DOHH2 (cell line): ENCODE measurements around the gene CAMKMT.

ENCODE experiments used
- H3F3A ChIP-seq: fragments of 200-600 bp; sonication (generic), shearing (Covaris generic); 2 replicates; pipeline ENCODE4 v1.6.0; 2016; ENCODE audit warnings: antibody characterized with exemption, mild to moderate bottlenecking; ENCODE audit not compliant: control insufficient read depth, insufficient read depth
- H3K27ac ChIP-seq: fragments of 200-600 bp; sonication (generic); 2 replicates; pipeline ENCODE4 v1.5.1; 2014; ENCODE audit warnings: low read depth, mild to moderate bottlenecking, low read length, moderate library complexity
- H3K27me3 ChIP-seq: fragments of 200-600 bp; sonication (generic); 2 replicates; pipeline ENCODE4 v1.6.1; 2014; ENCODE audit warnings: mild to moderate bottlenecking, low read length, mixed read lengths; ENCODE audit not compliant: control insufficient read depth
- H3K36me3 ChIP-seq: fragments of 200-600 bp; sonication (generic); 2 replicates; pipeline ENCODE4 v1.6.1; 2014; ENCODE audit warnings: mild to moderate bottlenecking, low read length, moderate library complexity, mixed read lengths; ENCODE audit not compliant: control insufficient read depth
- H3K4me1 ChIP-seq: fragments of 200-600 bp; sonication (generic); 2 replicates; pipeline ENCODE4 v1.6.1; 2014; ENCODE audit warnings: mild to moderate bottlenecking, low read length, mixed read lengths; ENCODE audit not compliant: control insufficient read depth
- H3K4me2 ChIP-seq: fragments of 200-600 bp; sonication (generic); 2 replicates; pipeline ENCODE4 v1.6.0; 2014; ENCODE audit warnings: mild to moderate bottlenecking, low read length, moderate library complexity
- H3K4me3 ChIP-seq: fragments of 200-600 bp; sonication (generic); 2 replicates; pipeline ENCODE4 v1.5.1; 2014; ENCODE audit warnings: mild to moderate bottlenecking, low read length, mixed read lengths
- H3K79me2 ChIP-seq: fragments of 200-600 bp; sonication (generic); 2 replicates; pipeline ENCODE4 v1.6.1; 2014; ENCODE audit warnings: mild to moderate bottlenecking, low read length, mixed read lengths; ENCODE audit not compliant: control insufficient read depth
- H3K9me2 ChIP-seq: fragments of 200-600 bp; sonication (generic); replicated peaks from 2 replicates; pipeline ENCODE4 v1.6.1; 2014; ENCODE audit warnings: mild to moderate bottlenecking, low read length, mixed read lengths; ENCODE audit not compliant: control insufficient read depth
- H3K9me3 ChIP-seq: fragments of 200-600 bp; sonication (generic); 2 replicates; pipeline ENCODE4 v1.6.1; 2014; ENCODE audit warnings: antibody characterized with exemption, low read length, mixed read lengths; ENCODE audit not compliant: control insufficient read depth, insufficient read depth
- H4K20me1 ChIP-seq: fragments of 200-600 bp; sonication (generic); 2 replicates; pipeline ENCODE4 v1.6.0; 2014; ENCODE audit warnings: low read depth, mild to moderate bottlenecking, antibody characterized with exemption, low read length, moderate library complexity; ENCODE audit not compliant: control insufficient read depth, insufficient read depth
- EZH2phosphoT487 ChIP-seq: fragments of 200-600 bp; sonication (generic); IDR thresholded peaks from 2 replicates; pipeline ENCODE4 v1.6.1; 2017; ENCODE audit warnings: borderline replicate concordance, mild to moderate bottlenecking, antibody characterized with exemption, low read length, moderate library complexity, mixed read lengths
- TF ChIP-seq, protein P1 (sequence below): fragments of 200-600 bp; sonication (generic); IDR thresholded peaks from one replicate; pipeline ENCODE4 v1.5.1; 2014; ENCODE audit warnings: antibody characterized with exemption, mild to moderate bottlenecking, low read depth, low read length; ENCODE audit not compliant: poor library complexity, severe bottlenecking

The CAMKMT gene

GRCh38 chr2:44771522-44771921 is 409.8 kb downstream of the CAMKMT start:
- no peaks in the 10 kb centered on the region for H3K79me2 ChIP-seq
- H3F3A ChIP-seq, result no peaks in the 10 kb centered on the region
- no peaks in the 10 kb centered on the region for H3K4me1 ChIP-seq
- H3K9me3 ChIP-seq, result no peaks in the 10 kb centered on the region
- no peaks in the 10 kb centered on the region for H4K20me1 ChIP-seq
- H3K4me2 ChIP-seq, result no peak overlapping the region
- TF ChIP-seq, protein P1, sequence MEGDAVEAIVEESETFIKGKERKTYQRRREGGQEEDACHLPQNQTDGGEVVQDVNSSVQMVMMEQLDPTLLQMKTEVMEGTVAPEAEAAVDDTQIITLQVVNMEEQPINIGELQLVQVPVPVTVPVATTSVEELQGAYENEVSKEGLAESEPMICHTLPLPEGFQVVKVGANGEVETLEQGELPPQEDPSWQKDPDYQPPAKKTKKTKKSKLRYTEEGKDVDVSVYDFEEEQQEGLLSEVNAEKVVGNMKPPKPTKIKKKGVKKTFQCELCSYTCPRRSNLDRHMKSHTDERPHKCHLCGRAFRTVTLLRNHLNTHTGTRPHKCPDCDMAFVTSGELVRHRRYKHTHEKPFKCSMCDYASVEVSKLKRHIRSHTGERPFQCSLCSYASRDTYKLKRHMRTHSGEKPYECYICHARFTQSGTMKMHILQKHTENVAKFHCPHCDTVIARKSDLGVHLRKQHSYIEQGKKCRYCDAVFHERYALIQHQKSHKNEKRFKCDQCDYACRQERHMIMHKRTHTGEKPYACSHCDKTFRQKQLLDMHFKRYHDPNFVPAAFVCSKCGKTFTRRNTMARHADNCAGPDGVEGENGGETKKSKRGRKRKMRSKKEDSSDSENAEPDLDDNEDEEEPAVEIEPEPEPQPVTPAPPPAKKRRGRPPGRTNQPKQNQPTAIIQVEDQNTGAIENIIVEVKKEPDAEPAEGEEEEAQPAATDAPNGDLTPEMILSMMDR, result no peak
- no peak for TF ChIP-seq EZH2phosphoT487
- H3K36me3 ChIP-seq, result no peaks in the 10 kb centered on the region
- H3K27ac ChIP-seq, result no peak overlapping the region
- no peaks in the 10 kb centered on the region for H3K27me3 ChIP-seq
- H3K9me2 ChIP-seq, result no peaks in the 10 kb centered on the region
- no peak overlapping the region for H3K4me3 ChIP-seq

GRCh38 chr2:44772131-44772530 is 410.4 kb downstream of the CAMKMT start:
- H3K4me3 ChIP-seq, result no peak overlapping the region
- no peaks in the 10 kb centered on the region for H3K79me2 ChIP-seq
- no peaks in the 10 kb centered on the region for H4K20me1 ChIP-seq
- no peaks in the 10 kb centered on the region for H3K9me3 ChIP-seq
- TF ChIP-seq, protein P1, result no peak
- no peak for TF ChIP-seq EZH2phosphoT487
- no peaks in the 10 kb centered on the region for H3F3A ChIP-seq
- H3K27ac ChIP-seq, result no peak overlapping the region
- no peak overlapping the region for H3K4me2 ChIP-seq
- H3K4me1 ChIP-seq, result peaks cover 4% of the 10 kb centered on the region
- no peaks in the 10 kb centered on the region for H3K36me3 ChIP-seq
- no peaks in the 10 kb centered on the region for H3K9me2 ChIP-seq
- no peaks in the 10 kb centered on the region for H3K27me3 ChIP-seq

GRCh38 chr2:44772669-44773378 is 411.1 kb downstream of the CAMKMT start:
- H3K9me3 ChIP-seq, result no peaks in the 10 kb centered on the region
- H3K9me2 ChIP-seq, result no peaks in the 10 kb centered on the region
- no peak for TF ChIP-seq EZH2phosphoT487
- TF ChIP-seq, protein P1, result no peak
- H4K20me1 ChIP-seq, result no peaks in the 10 kb centered on the region
- no peak overlapping the region for H3K4me3 ChIP-seq
- H3K27me3 ChIP-seq, result no peaks in the 10 kb centered on the region
- no peaks in the 10 kb centered on the region for H3K36me3 ChIP-seq
- H3K79me2 ChIP-seq, result no peaks in the 10 kb centered on the region
- peaks cover 11% of the 10 kb centered on the region for H3K4me1 ChIP-seq
- H3K4me2 ChIP-seq, result no peak overlapping the region
- no peak overlapping the region for H3K27ac ChIP-seq
- H3F3A ChIP-seq, result no peaks in the 10 kb centered on the region
